GM20000 (cell line): ENCODE measurements around the gene UBE2O.

ENCODE experiments used
- DNase-seq: peaks from one replicate; pipeline ENCODE4 v3.0.0; 2012; ENCODE audit warnings: low spot score
- CTCF ChIP-seq: IDR thresholded peaks from 2 replicates; pipeline ENCODE4 v1.5.1; 2012; ENCODE audit warnings: mild to moderate bottlenecking, control low read depth; ENCODE audit errors: extremely low read depth, missing control alignments

Gene UBE2O

GRCh38 chr17:76422860-76423259, 30.1 kb downstream of the UBE2O start:
- no peak for TF ChIP-seq CTCF
- DNase-seq: no peak

- DNase-seq: no peak
- no peak for TF ChIP-seq CTCF
These were observed 30.5 kb downstream of the UBE2O start for GRCh38 chr17:76422406-76422805.

- no peak for TF ChIP-seq CTCF
- DNase-seq: no peak
These were observed 31.9 kb downstream of the UBE2O start for GRCh38 chr17:76421044-76421407.

- no peak for DNase-seq
- no peak for TF ChIP-seq CTCF
These were observed 32.5 kb downstream of the UBE2O start for GRCh38 chr17:76420356-76421043.

GRCh38 chr17:76419576-76420260, 33.2 kb downstream of the UBE2O start:
- no peak for TF ChIP-seq CTCF

GRCh38 chr17:76417499-76418143, 35.3 kb downstream of the UBE2O start:
- no peak for DNase-seq
- no peak for TF ChIP-seq CTCF

More at GRCh38 chr17:76419576-76420260, 33.2 kb downstream of the UBE2O start:
- no peak for DNase-seq

- no peak for TF ChIP-seq CTCF
- DNase-seq: no peak
These were observed 36.1 kb downstream of the UBE2O start for GRCh38 chr17:76416899-76417298.
